BJ (cell line): ENCODE measurements around the gene ID3. TPM values are rescaled to one million over a fixed set of nuclear protein-coding genes. Genes with fewer than 3 reads are reported as not detected.

Experiments
- CTCF ChIA-PET: fragments of 350-600 bp; formaldehyde crosslinking; extraction: SDS; loops from one replicate; lab custom pipeline; 2021; ENCODE audit warnings: antibody characterized with exemption, inconsistent platforms; lab: Yijun Ruan, JAX
- POLR2A ChIA-PET: fragments of 300-600 bp; sonication (Branson Sonifier 250); formaldehyde crosslinking; extraction: SDS; loops from one replicate; lab custom pipeline; 2021; ENCODE audit warnings: antibody characterized with exemption; lab: Charles Lee
- DNase-seq: peaks from one replicate; pipeline ENCODE4 v3.0.0-alpha.2; 2011; ENCODE audit warnings: low read depth
- H3K27me3 ChIP-seq: 2 replicates; pipeline ENCODE4 v1.6.0; 2011; ENCODE audit warnings: low read length; ENCODE audit not compliant: control insufficient read depth, insufficient read depth
- H3K36me3 ChIP-seq: 2 replicates; pipeline ENCODE4 v1.5.1; 2011; ENCODE audit warnings: low read length; ENCODE audit not compliant: control insufficient read depth, insufficient read depth
- H3K4me3 ChIP-seq: 2 replicates; pipeline ENCODE4 v1.5.1; 2011; ENCODE audit warnings: low read depth, mild to moderate bottlenecking, control low read depth, low read length
- polyA plus RNA-seq: library from polyadenylated mRNA; depleted of rRNA; stranded (reverse); fragments of >200 nt; gene quantifications from 2 replicates; pipeline ENCODE4 v1.2.3, GENCODE V29; 2011
- TF ChIP-seq, protein P1 (sequence below): IDR thresholded peaks from 2 replicates; pipeline ENCODE4 v1.5.1; 2011; ENCODE audit warnings: low read depth, mild to moderate bottlenecking, control low read depth, inconsistent platforms, low read length, moderate library complexity; ENCODE audit not compliant: insufficient read depth

ID3 gene
- polyA plus RNA-seq, 1 experiment = 379 TPM

DNA sequence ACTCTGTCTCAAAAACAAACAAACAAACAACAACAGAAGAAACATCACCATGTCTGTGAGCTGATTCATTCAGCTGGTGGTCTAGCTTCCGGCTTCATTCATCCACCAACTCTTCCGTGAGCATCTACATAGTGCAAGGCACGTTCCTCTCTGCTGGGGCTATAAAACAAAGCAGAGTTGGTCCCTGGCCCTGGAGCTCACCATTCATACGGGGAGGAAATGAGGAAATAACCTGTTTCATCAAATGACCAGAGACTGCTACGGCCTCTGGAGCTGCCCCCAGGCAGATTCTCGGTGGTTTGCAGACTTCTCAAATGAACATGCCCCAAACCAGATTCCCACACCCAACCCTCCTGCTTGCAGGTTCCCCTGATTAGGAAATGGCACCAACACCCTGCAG is 41.0 kb upstream of the ID3 start:
- POLR2A ChIA-PET = no interaction called here
- DNase-seq = no peak
- TF ChIP-seq, protein P1, sequence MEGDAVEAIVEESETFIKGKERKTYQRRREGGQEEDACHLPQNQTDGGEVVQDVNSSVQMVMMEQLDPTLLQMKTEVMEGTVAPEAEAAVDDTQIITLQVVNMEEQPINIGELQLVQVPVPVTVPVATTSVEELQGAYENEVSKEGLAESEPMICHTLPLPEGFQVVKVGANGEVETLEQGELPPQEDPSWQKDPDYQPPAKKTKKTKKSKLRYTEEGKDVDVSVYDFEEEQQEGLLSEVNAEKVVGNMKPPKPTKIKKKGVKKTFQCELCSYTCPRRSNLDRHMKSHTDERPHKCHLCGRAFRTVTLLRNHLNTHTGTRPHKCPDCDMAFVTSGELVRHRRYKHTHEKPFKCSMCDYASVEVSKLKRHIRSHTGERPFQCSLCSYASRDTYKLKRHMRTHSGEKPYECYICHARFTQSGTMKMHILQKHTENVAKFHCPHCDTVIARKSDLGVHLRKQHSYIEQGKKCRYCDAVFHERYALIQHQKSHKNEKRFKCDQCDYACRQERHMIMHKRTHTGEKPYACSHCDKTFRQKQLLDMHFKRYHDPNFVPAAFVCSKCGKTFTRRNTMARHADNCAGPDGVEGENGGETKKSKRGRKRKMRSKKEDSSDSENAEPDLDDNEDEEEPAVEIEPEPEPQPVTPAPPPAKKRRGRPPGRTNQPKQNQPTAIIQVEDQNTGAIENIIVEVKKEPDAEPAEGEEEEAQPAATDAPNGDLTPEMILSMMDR = no peak
- Histone ChIP-seq H3K36me3 (no peaks in the 10 kb centered on the region), H3K27me3 (no peaks in the 10 kb centered on the region), H3K4me3 (no peak overlapping the region)
- CTCF ChIA-PET = interaction anchor here (1.2 to 1.5 kb wide), 3 partner anchors 21 to 48 kb away, joined by 3 to 4 read pairs (median 4); no protein-coding TSS in a partner anchor

GRCh38 chr1:23599125-23599524 is 39.8 kb upstream of the ID3 start:
- no peak for DNase-seq
- H3K36me3 ChIP-seq = no peaks in the 10 kb centered on the region
- H3K27me3 ChIP-seq = no peaks in the 10 kb centered on the region
- TF ChIP-seq, protein P1 = no peak
- H3K4me3 ChIP-seq = no peak overlapping the region
- POLR2A ChIA-PET = no interaction called here
- CTCF ChIA-PET = interaction anchor here (1.5 to 3.4 kb wide), 2 partner anchors 36 to 41 kb away, joined by 4 to 12 read pairs; no protein-coding TSS in a partner anchor

GRCh38 chr1:23598424-23598823 is 39.1 kb upstream of the ID3 start:
- TF ChIP-seq, protein P1 = no peak
- DNase-seq = no peak
- ChIA-PET CTCF (interaction anchor here (0.5 to 3.4 kb wide), 2 partner anchors 12 to 36 kb away, joined by 5 to 12 read pairs; no protein-coding TSS in a partner anchor), POLR2A (no interaction called here)
- Histone ChIP-seq H3K27me3 (no peaks in the 10 kb centered on the region), H3K36me3 (no peaks in the 10 kb centered on the region), H3K4me3 (no peak overlapping the region)

GRCh38 chr1:23597635-23598388 is 38.5 kb upstream of the ID3 start:
- DNase-seq = no peak
- TF ChIP-seq, protein P1 = no peak
- CTCF ChIA-PET = interaction anchor here (0.6 to 3.4 kb wide), 3 partner anchors 37 to 58 kb away, joined by 3 to 12 read pairs (median 3); no protein-coding TSS in a partner anchor
- H3K36me3 ChIP-seq = no peaks in the 10 kb centered on the region
- H3K4me3 ChIP-seq = no peak overlapping the region
- H3K27me3 ChIP-seq = no peaks in the 10 kb centered on the region
- POLR2A ChIA-PET = no interaction called here
